HG03108 (cell line): ENCODE data around the gene ATP5PD.
"Not testable (repeated sequence)": the region's sequence is repeated elsewhere in the genome, so short reads cannot be mapped to it uniquely, and the experiment has no call there.

ENCODE experiments used
- ATAC-seq: cut with Tn5 transposase; IDR thresholded peaks from one replicate; pipeline ENCODE4 v1.9.1; 2021; ENCODE audit warnings: moderate library complexity; ENCODE audit not compliant: unreplicated experiment

Gene ATP5PD

GRCh38 chr17:75025398-75025734, 21.4 kb downstream of the ATP5PD start:
- ATAC-seq = not testable (repeated sequence)

- ATAC-seq = no peak
These were observed 21.9 kb downstream of the ATP5PD start for GRCh38 chr17:75024686-75025397.

- no peak for ATAC-seq
These were observed 26.2 kb downstream of the ATP5PD start for GRCh38 chr17:75020331-75021110.

GRCh38 chr17:75019710-75020109, 27.1 kb downstream of the ATP5PD start:
- ATAC-seq = no peak

GRCh38 chr17:75019146-75019545, 27.6 kb downstream of the ATP5PD start:
- ATAC-seq = no peak

- ATAC-seq = no peak
These were observed 33.6 kb downstream of the ATP5PD start for GRCh38 chr17:75013092-75013559.

- peak; percentile 86 for ATAC-seq
These were observed 34.2 kb downstream of the ATP5PD start, which contains the start of gene MRPL58 for GRCh38 chr17:75012346-75013091. MRPL58 (plus strand) TSS chr17:75012670; CDS start chr17:75012687, 17 bp downstream.

GRCh38 chr17:75012096-75012345, 34.7 kb downstream of the ATP5PD start:
- ATAC-seq = no peak

GRCh38 chr17:75011401-75012095, 35.2 kb downstream of the ATP5PD start:
- no peak for ATAC-seq

- ATAC-seq = no peak
These were observed 35.9 kb downstream of the ATP5PD start for GRCh38 chr17:75010683-75011400.

GRCh38 chr17:75009139-75009724, 37.5 kb downstream of the ATP5PD start:
- no peak for ATAC-seq

GRCh38 chr17:75008373-75008772, 38.4 kb downstream of the ATP5PD start:
- no peak for ATAC-seq

- no peak for ATAC-seq
These were observed 40.1 kb downstream of the ATP5PD start for GRCh38 chr17:75006653-75007052.

- ATAC-seq = not testable (repeated sequence)
These were observed 40.7 kb downstream of the ATP5PD start for GRCh38 chr17:75006084-75006483.

GRCh38 chr17:75005291-75005690, 41.5 kb downstream of the ATP5PD start:
- ATAC-seq = no peak

- no peak for ATAC-seq
These were observed 42.4 kb downstream of the ATP5PD start for GRCh38 chr17:75004371-75004770.

GRCh38 chr17:75003957-75004355, 42.8 kb downstream of the ATP5PD start:
- no peak for ATAC-seq

- ATAC-seq = no peak
These were observed 43.5 kb downstream of the ATP5PD start for GRCh38 chr17:75003070-75003956.
